HuH-7 (cell line): ENCODE measurements around the gene KTI12.

ENCODE experiments used
- DNase-seq: peaks from one replicate; pipeline ENCODE4 v3.0.0; 2011; ENCODE audit warnings: low spot score

The KTI12 gene

DNA sequence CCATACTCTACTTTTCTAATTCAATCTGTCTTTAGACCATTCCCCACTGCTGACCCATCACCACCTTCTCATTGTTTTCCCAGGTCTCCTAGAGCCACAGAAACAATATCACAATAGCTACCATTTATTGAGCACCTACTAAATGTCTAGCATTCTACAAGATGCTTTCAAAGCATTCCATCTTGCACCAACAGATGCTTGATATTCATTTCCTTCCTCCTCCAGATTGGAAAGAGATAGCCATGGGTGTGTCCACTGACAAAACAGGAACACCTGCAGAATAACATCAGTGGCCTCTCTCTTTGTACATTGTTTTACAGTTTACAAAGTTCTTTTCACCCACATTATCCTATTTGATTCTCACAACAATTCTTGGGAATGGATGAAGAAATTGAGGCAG lies 45.4 kb downstream of the KTI12 start:
- DNase-seq = no peak

GRCh38 chr1:51986718-51987117 lies 46.9 kb downstream of the KTI12 start:
- no peak for DNase-seq

- DNase-seq = no peak
Measured at GRCh38 chr1:51982161-51982560, 51.4 kb downstream of the KTI12 start.
